ENCODE results near the gene TXN2.

Gene TXN2

GRCh38 chr22:36506637-36507517, 25.4 kb upstream of the TXN2 start, which contains the start of gene FOXRED2:
FOXRED2 (minus strand) TSS chr22:36507040; CDS start chr22:36506422, 618 bp downstream.
- no peak for TF ChIP-seq RAD21 (IDR thresholded peaks at IDR 0.05; ENCODE audit: low read depth)
- TF ChIP-seq TCF12 (IDR thresholded peaks at IDR 0.05; ENCODE audit: low read depth) = peak; percentile 60; the same call in 1 of the 2 replicates
- peak; percentile 32; the same call in 1 of the 2 replicates for TF ChIP-seq YY1 (IDR thresholded peaks at IDR 0.05; ENCODE audit: low read depth)
- TF ChIP-seq ZBTB7A (IDR thresholded peaks at IDR 0.05; ENCODE audit: low read depth) = peak; percentile 50
- TF ChIP-seq EP300 (IDR thresholded peaks at IDR 0.05; ENCODE audit: borderline replicate concordance) = no peak
- TF ChIP-seq TAF1 (IDR thresholded peaks at IDR 0.05; ENCODE audit: low read depth) = peak; percentile 80
- peak; percentile 33; the same call in 1 of the 2 replicates for TF ChIP-seq CREB1 (IDR thresholded peaks at IDR 0.05; ENCODE audit: low read depth)
- peak; percentile 96 for TF ChIP-seq NFIC (IDR thresholded peaks at IDR 0.05)
- TF ChIP-seq FOXM1 (IDR thresholded peaks at IDR 0.05; ENCODE audit: borderline replicate concordance, low read depth) = no peak
- peak; percentile 99 for TF ChIP-seq MAX (IDR thresholded peaks at IDR 0.05)
- no peak; the same call in 1 of the 2 replicates for TF ChIP-seq EGR1 (IDR thresholded peaks at IDR 0.05)
- TF ChIP-seq TEAD4 (IDR thresholded peaks at IDR 0.05) = no peak
- TF ChIP-seq CEBPB (IDR thresholded peaks at IDR 0.05) = no peak
- TF ChIP-seq USF1 (IDR thresholded peaks at IDR 0.05) = peak; percentile 90
- TF ChIP-seq REST (IDR thresholded peaks at IDR 0.05; ENCODE audit: low read depth) = no peak

- TF ChIP-seq RAD21 (IDR thresholded peaks at IDR 0.05; ENCODE audit: low read depth) (no peak), EP300 (IDR thresholded peaks at IDR 0.05; ENCODE audit: borderline replicate concordance) (no peak), TEAD4 (IDR thresholded peaks at IDR 0.05) (no peak), EGR1 (IDR thresholded peaks at IDR 0.05) (no peak), TCF12 (IDR thresholded peaks at IDR 0.05; ENCODE audit: low read depth) (no peak), MAX (IDR thresholded peaks at IDR 0.05) (no peak), FOXM1 (IDR thresholded peaks at IDR 0.05; ENCODE audit: borderline replicate concordance, low read depth) (no peak), TAF1 (IDR thresholded peaks at IDR 0.05; ENCODE audit: low read depth) (no peak)
These were observed 24.7 kb upstream of the TXN2 start for GRCh38 chr22:36505998-36506635.

- TF ChIP-seq NFIC (IDR thresholded peaks at IDR 0.05) (no peak), REST (IDR thresholded peaks at IDR 0.05; ENCODE audit: low read depth) (no peak), ZBTB7A (IDR thresholded peaks at IDR 0.05; ENCODE audit: low read depth) (no peak), YY1 (IDR thresholded peaks at IDR 0.05; ENCODE audit: low read depth) (no peak), TEAD4 (IDR thresholded peaks at IDR 0.05) (no peak), EGR1 (IDR thresholded peaks at IDR 0.05) (no peak), FOXM1 (IDR thresholded peaks at IDR 0.05; ENCODE audit: borderline replicate concordance, low read depth) (no peak), TCF12 (IDR thresholded peaks at IDR 0.05; ENCODE audit: low read depth) (no peak), TAF1 (IDR thresholded peaks at IDR 0.05; ENCODE audit: low read depth) (no peak), USF1 (IDR thresholded peaks at IDR 0.05) (no peak), RAD21 (IDR thresholded peaks at IDR 0.05; ENCODE audit: low read depth) (no peak), EP300 (IDR thresholded peaks at IDR 0.05; ENCODE audit: borderline replicate concordance) (no peak), CREB1 (IDR thresholded peaks at IDR 0.05; ENCODE audit: low read depth) (no peak), MAX (IDR thresholded peaks at IDR 0.05) (no peak), CEBPB (IDR thresholded peaks at IDR 0.05) (no peak)
These were observed 16.6 kb upstream of the TXN2 start for GRCh38 chr22:36497910-36498665.

- no peak for TF ChIP-seq CREB1 (IDR thresholded peaks at IDR 0.05; ENCODE audit: low read depth)
- TF ChIP-seq REST (IDR thresholded peaks at IDR 0.05; ENCODE audit: low read depth) = no peak
- no peak for TF ChIP-seq ZBTB7A (IDR thresholded peaks at IDR 0.05; ENCODE audit: low read depth)
- no peak for TF ChIP-seq RAD21 (IDR thresholded peaks at IDR 0.05; ENCODE audit: low read depth)
- TF ChIP-seq TEAD4 (IDR thresholded peaks at IDR 0.05) = no peak
- TF ChIP-seq NFIC (IDR thresholded peaks at IDR 0.05) = no peak
- no peak for TF ChIP-seq EGR1 (IDR thresholded peaks at IDR 0.05)
- no peak for TF ChIP-seq FOXM1 (IDR thresholded peaks at IDR 0.05; ENCODE audit: borderline replicate concordance, low read depth)
- no peak for TF ChIP-seq TAF1 (IDR thresholded peaks at IDR 0.05; ENCODE audit: low read depth)
- TF ChIP-seq CEBPB (IDR thresholded peaks at IDR 0.05) = no peak
- no peak for TF ChIP-seq MAX (IDR thresholded peaks at IDR 0.05)
- no peak for TF ChIP-seq EP300 (IDR thresholded peaks at IDR 0.05; ENCODE audit: borderline replicate concordance)
- no peak for TF ChIP-seq USF1 (IDR thresholded peaks at IDR 0.05)
- TF ChIP-seq TCF12 (IDR thresholded peaks at IDR 0.05; ENCODE audit: low read depth) = no peak
- TF ChIP-seq YY1 (IDR thresholded peaks at IDR 0.05; ENCODE audit: low read depth) = no peak
These were observed 12.3 kb upstream of the TXN2 start for GRCh38 chr22:36493690-36494110.

All from Ishikawa (cell line).